Measurements from ENCODE around the gene SH2D4B. TPM values are rescaled to one million over a fixed set of nuclear protein-coding genes. Genes with fewer than 3 reads are reported as not detected.

Gene SH2D4B
- total and polyA plus RNA-seq, 2 of the 13 experiments (the other 11 are each of a cell fraction or from before 2014, with no cell fraction given): not detected

DNA sequence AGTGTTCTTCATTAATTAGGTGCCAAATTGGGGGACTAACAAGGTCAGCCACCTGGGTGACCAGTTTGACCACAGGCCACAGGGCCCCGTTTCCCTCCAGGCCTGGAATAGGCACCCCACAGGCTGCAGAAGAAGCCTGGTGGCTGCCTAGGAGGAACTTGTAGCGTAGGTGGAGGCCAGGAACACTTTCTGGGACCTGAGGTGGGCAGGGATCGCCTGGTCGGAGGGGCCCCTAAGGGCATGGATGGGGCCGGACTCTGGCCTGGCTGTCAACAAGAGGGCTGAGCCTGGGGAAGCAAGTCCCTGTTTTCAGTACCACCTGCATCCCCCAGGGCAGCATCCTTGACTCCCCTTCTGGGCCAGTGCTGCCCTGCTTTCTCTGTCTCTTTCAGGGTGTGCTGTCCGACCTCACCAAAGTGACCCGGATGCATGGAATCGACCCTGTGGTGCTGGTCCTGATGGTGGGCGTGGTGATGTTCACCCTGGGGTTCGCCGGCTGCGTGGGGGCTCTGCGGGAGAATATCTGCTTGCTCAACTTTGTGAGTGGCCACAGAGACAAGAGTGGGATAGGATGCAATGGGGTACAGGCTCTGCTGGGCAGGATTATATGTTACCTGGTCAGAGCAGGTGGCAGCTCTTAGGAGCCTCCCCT is 30.7 kb upstream of the SH2D4B start (continued):
- TF ChIP-seq, protein P1, sequence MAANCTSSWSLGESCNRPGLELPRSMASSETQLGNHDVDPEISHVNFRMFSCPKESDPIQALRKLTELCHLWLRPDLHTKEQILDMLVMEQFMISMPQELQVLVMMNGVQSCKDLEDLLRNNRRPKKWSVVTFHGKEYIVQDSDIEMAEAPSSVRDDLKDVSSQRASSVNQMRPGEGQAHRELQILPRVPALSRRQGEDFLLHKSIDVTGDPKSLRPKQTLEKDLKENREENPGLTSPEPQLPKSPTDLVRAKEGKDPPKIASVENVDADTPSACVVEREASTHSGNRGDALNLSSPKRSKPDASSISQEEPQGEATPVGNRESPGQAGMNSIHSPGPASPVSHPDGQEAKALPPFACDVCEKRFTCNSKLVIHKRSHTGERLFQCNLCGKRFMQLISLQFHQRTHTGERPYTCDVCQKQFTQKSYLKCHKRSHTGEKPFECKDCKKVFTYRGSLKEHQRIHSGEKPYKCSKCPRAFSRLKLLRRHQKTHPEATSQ (CRISPR knock-in tag; IDR thresholded peaks at IDR 0.05; ENCODE audit: borderline replicate concordance): no peak
- TF ChIP-seq, protein P2, sequence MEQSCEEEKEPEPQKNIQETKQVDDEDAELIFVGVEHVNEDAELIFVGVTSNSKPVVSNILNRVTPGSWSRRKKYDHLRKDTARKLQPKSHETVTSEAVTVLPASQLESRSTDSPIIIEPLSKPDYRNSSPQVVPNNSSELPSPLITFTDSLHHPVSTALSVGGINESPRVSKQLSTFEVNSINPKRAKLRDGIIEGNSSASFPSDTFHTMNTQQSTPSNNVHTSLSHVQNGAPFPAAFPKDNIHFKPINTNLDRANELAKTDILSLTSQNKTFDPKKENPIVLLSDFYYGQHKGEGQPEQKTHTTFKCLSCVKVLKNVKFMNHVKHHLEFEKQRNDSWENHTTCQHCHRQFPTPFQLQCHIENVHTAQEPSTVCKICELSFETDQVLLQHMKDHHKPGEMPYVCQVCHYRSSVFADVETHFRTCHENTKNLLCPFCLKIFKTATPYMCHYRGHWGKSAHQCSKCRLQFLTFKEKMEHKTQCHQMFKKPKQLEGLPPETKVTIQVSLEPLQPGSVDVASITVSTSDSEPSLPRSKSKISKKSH (CRISPR knock-in tag; IDR thresholded peaks at IDR 0.05; ENCODE audit: borderline replicate concordance): 0 out of 2 replicates have a peak, but pooled peaks have one; percentile 22
- TF ChIP-seq RXRA (CRISPR knock-in tag; IDR thresholded peaks at IDR 0.05) (peak; percentile 42; the same call in 1 of the 2 replicates), ZBTB7B (CRISPR knock-in tag; IDR thresholded peaks at IDR 0.05) (peak; percentile 38; the same call in 1 of the 2 replicates), NR1H2 (CRISPR knock-in tag; IDR thresholded peaks at IDR 0.05; ENCODE audit: borderline replicate concordance, low read depth) (no peak), NFRKB (IDR thresholded peaks at IDR 0.05) (no peak), FOXA1 (IDR thresholded peaks at IDR 0.05) (no peak), FOXA1 (CRISPR knock-in tag; IDR thresholded peaks at IDR 0.05) (peak; percentile 54; the same call in 1 of the 2 replicates)
- TF ChIP-seq, protein P3, sequence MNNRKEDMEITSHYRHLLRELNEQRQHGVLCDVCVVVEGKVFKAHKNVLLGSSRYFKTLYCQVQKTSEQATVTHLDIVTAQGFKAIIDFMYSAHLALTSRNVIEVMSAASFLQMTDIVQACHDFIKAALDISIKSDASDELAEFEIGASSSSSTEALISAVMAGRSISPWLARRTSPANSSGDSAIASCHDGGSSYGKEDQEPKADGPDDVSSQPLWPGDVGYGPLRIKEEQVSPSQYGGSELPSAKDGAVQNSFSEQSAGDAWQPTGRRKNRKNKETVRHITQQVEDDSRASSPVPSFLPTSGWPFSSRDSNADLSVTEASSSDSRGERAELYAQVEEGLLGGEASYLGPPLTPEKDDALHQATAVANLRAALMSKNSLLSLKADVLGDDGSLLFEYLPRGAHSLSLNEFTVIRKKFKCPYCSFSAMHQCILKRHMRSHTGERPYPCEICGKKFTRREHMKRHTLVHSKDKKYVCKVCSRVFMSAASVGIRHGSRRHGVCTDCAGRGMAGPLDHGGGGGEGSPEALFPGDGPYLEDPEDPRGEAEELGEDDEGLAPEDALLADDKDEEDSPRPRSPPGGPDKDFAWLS (CRISPR knock-in tag; IDR thresholded peaks at IDR 0.05; ENCODE audit: borderline replicate concordance): no peak

Data from HepG2 (cell line).